Measurements from ENCODE around the gene CADM2.

- no peak for TF ChIP-seq CTCF (IDR thresholded peaks at IDR 0.05)
- no peak for TF ChIP-seq POLR2AphosphoS5 (IDR thresholded peaks at IDR 0.05)
Measured at GRCh38 chr3:85572426-85572825, 613.6 kb downstream of the CADM2 start.

All from prostate gland (tissue), 2 donors.